Gastrocnemius medialis (tissue), 4 donors: ENCODE results near the gene DCLK2.

Source experiments
- POLR2A ChIP-seq, 2 donors: fragments of 450-650 bp; IDR thresholded peaks; one replicate each; pipeline ENCODE4 v1.6.1; 2017; ENCODE audit warnings: antibody characterized with exemption in 2 of 2, mild to moderate bottlenecking in 2 of 2, moderate library complexity in 2 of 2
- TF ChIP-seq, protein P1 (sequence below), 5 experiments: fragments of 450-650 bp in 3 of 5; fragments of 200-600 bp in 2 of 5; sonication (generic) in 2 of 5; IDR thresholded peaks in 4 of 5; conservative IDR thresholded peaks in 1 of 5; 1 replicate in 4 of 5; 2 replicates in 1 of 5; pipeline ENCODE4 v1.5.1; 2016 to 2019; ENCODE audit warnings: antibody characterized with exemption in 5 of 5, mild to moderate bottlenecking in 3 of 5, moderate library complexity in 3 of 5

DNA sequence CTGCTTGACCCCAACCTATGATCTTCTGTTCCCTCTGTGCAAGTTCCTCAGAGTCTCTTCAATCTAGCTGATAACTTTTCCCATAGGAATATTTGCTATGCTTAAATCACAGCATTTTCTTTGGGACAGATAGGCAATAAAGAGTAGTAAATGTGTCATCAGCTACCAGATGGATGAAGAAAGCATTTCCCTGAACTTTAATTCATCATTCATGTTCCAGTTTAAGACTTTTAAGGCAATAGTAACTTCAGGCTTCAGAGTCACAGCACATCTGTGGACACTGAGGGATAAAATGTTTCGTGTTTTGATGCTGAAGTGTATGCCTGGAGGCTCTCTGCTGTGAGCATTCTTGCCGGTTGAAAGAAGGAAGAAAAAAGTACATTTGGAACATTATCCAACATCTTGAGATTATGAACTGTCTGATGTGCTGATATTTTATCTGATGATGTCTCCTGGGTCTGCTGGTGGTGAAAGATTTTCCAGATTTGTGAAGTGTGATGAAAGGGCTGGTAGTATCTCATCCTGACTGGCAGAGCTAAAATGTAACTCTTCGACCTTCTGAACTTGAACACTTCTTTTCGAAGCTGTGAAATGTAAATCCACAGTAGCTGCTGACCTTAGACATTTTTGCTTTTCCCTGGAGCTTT is 133.7 kb downstream of the DCLK2 start:
- TF ChIP-seq, protein P1, sequence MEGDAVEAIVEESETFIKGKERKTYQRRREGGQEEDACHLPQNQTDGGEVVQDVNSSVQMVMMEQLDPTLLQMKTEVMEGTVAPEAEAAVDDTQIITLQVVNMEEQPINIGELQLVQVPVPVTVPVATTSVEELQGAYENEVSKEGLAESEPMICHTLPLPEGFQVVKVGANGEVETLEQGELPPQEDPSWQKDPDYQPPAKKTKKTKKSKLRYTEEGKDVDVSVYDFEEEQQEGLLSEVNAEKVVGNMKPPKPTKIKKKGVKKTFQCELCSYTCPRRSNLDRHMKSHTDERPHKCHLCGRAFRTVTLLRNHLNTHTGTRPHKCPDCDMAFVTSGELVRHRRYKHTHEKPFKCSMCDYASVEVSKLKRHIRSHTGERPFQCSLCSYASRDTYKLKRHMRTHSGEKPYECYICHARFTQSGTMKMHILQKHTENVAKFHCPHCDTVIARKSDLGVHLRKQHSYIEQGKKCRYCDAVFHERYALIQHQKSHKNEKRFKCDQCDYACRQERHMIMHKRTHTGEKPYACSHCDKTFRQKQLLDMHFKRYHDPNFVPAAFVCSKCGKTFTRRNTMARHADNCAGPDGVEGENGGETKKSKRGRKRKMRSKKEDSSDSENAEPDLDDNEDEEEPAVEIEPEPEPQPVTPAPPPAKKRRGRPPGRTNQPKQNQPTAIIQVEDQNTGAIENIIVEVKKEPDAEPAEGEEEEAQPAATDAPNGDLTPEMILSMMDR (IDR thresholded peaks at IDR 0.05 in 4 of 5, conservative IDR thresholded peaks at IDR 0.05 in 1 of 5), result no peak
- TF ChIP-seq POLR2A (IDR thresholded peaks at IDR 0.05), result no peak
